ENCODE measurements around the gene RGS9BP.

DNA sequence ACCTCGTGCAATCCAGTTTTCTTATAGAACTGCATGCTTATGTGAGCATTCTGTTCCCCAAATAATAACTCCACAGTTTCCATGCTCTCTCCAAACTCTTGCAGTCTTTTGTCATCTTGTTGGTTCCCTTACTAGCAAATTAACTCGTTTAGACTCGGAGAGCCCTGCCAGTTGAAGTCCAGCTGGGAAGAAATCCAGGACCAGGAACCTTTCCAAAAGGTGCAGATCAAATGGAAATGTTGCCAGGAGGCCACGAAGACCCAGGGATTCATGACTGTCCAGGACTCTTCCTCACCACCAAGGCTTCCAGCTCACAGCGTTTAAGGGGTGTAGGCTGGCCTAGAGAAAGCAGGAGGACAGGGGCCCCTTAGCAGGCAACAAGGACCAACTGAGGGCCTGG lies 41.8 kb downstream of the RGS9BP start:
- TF ChIP-seq, protein P1, sequence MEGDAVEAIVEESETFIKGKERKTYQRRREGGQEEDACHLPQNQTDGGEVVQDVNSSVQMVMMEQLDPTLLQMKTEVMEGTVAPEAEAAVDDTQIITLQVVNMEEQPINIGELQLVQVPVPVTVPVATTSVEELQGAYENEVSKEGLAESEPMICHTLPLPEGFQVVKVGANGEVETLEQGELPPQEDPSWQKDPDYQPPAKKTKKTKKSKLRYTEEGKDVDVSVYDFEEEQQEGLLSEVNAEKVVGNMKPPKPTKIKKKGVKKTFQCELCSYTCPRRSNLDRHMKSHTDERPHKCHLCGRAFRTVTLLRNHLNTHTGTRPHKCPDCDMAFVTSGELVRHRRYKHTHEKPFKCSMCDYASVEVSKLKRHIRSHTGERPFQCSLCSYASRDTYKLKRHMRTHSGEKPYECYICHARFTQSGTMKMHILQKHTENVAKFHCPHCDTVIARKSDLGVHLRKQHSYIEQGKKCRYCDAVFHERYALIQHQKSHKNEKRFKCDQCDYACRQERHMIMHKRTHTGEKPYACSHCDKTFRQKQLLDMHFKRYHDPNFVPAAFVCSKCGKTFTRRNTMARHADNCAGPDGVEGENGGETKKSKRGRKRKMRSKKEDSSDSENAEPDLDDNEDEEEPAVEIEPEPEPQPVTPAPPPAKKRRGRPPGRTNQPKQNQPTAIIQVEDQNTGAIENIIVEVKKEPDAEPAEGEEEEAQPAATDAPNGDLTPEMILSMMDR (IDR thresholded peaks at IDR 0.05; ENCODE audit: insufficient read depth, low read depth, low read length), result no peak
- TF ChIP-seq EZH2 (IDR thresholded peaks at IDR 0.05; ENCODE audit: insufficient read depth, low read length), result no peak

All from astrocyte (in vitro differentiated cells and primary cell).